ENCODE results near the gene ASB18.

Gene ASB18

GRCh38 chr2:236163471-236164200 lies 100.6 kb downstream of the ASB18 start:
- DNase-seq (ENCODE audit: low spot score) = no peak

- DNase-seq (ENCODE audit: low spot score) = no peak
Observed at GRCh38 chr2:236162882-236163470, 101.2 kb downstream of the ASB18 start.

GRCh38 chr2:236162031-236162845 lies 102.0 kb downstream of the ASB18 start:
- no peak for DNase-seq (ENCODE audit: low spot score)

GRCh38 chr2:236161531-236161930 lies 102.7 kb downstream of the ASB18 start:
- no peak for DNase-seq (ENCODE audit: low spot score)

GRCh38 chr2:236161082-236161462 lies 103.1 kb downstream of the ASB18 start:
- no peak for DNase-seq (ENCODE audit: low spot score)

- no peak for DNase-seq (ENCODE audit: low spot score)
Observed at GRCh38 chr2:236160366-236161081, 103.7 kb downstream of the ASB18 start.

GRCh38 chr2:236159778-236160170 lies 104.4 kb downstream of the ASB18 start:
- DNase-seq (ENCODE audit: low spot score) = no peak

GRCh38 chr2:236158969-236159777 lies 105.0 kb downstream of the ASB18 start:
- no peak for DNase-seq (ENCODE audit: low spot score)

GRCh38 chr2:236157815-236158498 lies 106.2 kb downstream of the ASB18 start:
- DNase-seq (ENCODE audit: low spot score) = no peak

GRCh38 chr2:236157366-236157765 lies 106.8 kb downstream of the ASB18 start:
- no peak for DNase-seq (ENCODE audit: low spot score)

- DNase-seq (ENCODE audit: low spot score) = no peak
Observed at GRCh38 chr2:236156860-236157194, 107.4 kb downstream of the ASB18 start.

GRCh38 chr2:236156095-236156859 lies 107.9 kb downstream of the ASB18 start:
- DNase-seq (ENCODE audit: low spot score) = no peak

- no peak for DNase-seq (ENCODE audit: low spot score)
Observed at GRCh38 chr2:236155406-236155805, 108.8 kb downstream of the ASB18 start.

GRCh38 chr2:236146436-236146835 lies 117.8 kb downstream of the ASB18 start:
- DNase-seq (ENCODE audit: low spot score) = no peak

GRCh38 chr2:236143811-236144210 lies 120.4 kb downstream of the ASB18 start:
- DNase-seq (ENCODE audit: low spot score) = no peak

Data from D341Med (cell line).